Globus pallidus (tissue), 1 donor: ENCODE data around the gene EXOSC5.
"Not testable (repeated sequence)": the region's sequence is repeated elsewhere in the genome, so short reads cannot be mapped to it uniquely, and the experiment has no call there.

Experiments
- DNase-seq: peaks from one replicate; pipeline ENCODE4 v3.0.0-alpha.2; 2015; ENCODE audit warnings: low spot score

The EXOSC5 gene

DNA sequence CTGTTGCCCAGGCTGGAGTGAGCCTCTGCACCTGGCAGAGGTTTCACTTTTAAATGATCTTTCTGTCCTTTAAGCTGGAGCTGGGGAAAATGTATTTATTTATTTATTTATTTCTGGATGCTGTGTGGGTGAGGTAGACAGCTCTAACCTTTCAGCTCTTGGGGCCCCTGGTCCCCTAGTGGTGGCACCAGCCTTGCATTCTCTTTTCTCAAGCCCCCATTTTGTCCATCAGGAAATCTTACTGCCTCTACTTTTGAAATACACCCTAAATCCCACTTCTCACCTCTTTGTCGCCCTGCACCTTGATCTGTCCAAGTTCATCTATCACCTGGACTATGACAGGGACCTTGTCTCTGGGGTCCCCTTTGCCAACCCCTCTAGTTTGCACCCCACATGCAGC, 31.1 kb downstream of the EXOSC5 start:
- DNase-seq, result no peak

DNA sequence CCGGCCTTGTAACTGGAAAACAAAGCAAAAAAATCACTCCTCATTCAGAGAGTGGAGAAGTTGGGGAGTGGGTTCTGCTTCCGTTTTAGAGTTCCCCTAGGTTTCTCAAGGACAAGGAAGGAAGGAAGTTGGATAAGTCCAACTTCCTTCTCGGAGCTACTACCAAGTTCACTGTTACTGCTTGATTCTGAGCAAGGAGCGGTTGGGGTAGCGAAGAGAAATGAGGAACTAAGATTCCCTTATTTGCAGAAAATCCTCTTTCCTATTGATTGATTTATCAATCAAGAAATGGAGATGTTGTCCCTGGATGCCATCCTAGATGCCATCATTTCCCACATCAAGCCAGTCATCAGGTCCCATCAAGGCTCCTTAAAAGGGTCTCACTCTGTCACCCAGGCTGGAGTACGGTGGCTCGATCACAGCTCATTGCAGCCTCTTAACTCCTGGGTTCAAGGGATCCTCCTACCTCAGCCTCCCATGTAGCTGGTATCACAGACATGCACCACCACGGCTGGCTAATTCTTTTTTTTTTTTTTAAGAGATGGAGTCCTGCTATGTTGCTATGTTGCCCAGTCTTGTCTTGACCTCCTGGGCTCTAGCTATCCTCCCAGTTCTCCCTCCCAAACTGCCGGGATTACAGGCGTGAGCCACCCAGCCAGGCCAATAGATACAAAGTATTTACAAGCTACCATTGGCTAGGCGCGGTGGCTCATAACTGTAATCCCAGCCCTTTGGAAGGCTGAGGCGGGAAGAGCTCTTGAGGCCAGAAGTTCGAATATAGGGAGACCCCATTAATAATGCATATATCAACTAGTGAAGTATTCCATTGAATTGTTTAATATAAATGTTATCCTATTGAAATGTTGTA, 32.4 kb downstream of the EXOSC5 start:
- DNase-seq, result no peak

- DNase-seq, result peak; percentile 98
Observed at GRCh38 chr19:41363753-41364523, 33.2 kb downstream of the EXOSC5 start, which contains the start of gene B9D2. B9D2 (minus strand) TSS chr19:41364149; CDS start chr19:41363519, 630 bp downstream.

GRCh38 chr19:41363371-41363752, 33.8 kb downstream of the EXOSC5 start:
- DNase-seq, result no peak

DNA sequence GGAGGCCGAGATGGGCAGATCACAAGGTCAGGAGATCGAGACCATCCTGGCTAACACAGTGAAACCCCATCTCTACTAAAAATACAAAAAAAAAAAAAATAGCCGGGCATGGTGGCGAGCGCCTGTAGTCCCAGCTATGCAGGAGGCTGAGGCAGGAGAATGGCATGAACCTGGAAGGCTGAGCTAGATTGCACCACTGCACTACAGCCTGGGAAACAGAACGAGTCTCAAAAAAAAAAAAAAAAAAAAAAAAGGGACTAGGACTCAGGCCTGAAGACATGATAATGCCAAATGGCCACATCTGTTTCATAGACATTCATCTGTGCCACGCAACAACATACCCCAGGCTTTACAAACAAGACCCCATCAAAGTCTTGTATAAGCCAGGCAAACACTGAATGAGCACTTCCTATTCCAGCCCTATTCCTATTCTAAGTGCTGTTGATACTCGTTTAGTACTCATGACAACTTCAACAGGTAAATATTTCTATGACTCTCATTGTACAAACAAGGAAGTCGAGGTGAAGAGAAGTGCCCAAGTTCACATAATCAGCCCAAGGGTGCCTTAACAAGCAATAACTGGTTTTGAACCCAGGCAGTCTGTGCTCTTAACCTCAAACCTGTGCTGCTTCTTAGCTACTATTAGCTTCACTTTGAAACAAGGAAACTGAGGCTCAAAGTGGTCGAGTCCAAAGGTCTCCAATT, 34.9 kb downstream of the EXOSC5 start:
- DNase-seq, result no peak

GRCh38 chr19:41359741-41360140, 37.4 kb downstream of the EXOSC5 start:
- DNase-seq, result no peak

DNA sequence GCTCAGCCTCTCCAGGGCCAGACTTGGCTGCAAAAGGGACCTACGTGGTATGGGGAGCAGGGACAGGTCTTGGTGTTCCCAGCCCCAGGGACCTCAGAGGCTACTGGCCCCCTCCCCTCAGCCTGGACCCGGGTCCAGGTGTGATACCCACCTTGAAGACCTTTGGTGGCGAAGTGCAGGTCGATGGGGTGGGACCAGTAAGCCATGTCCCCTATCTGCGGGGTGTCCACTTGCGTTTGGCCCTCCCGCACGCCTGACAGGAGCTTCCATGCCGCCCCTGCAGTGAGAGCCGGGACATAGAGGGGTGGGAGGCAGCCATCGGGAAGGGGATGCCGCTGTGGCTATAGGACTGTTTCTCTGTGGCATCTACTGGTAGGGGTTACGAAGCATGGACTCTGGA, 39.4 kb downstream of the EXOSC5 start:
- no peak for DNase-seq

- DNase-seq, result no peak
Observed at GRCh38 chr19:41356984-41357739, 40.0 kb downstream of the EXOSC5 start.

GRCh38 chr19:41355802-41356201, 41.4 kb downstream of the EXOSC5 start:
- no peak for DNase-seq

DNA sequence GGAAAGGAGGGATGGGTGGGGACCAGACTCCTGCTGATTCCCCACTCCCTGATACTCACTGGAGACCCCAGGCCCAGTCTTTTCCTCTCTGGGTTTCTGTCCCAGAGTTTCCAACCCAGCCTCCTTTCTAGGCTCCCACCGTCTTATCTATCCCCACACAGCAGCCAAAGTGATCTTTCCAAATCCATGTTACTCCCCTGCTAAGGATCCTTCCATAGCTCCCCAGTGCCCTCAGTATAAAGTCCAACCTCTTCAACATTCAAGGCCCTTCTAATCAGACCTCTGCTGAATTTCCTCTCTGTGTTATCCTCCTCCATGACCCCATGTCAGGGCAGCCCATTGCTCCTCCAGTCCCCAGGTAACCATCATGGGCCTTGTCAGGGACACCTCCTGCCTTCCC, 42.1 kb downstream of the EXOSC5 start:
- DNase-seq, result no peak

DNA sequence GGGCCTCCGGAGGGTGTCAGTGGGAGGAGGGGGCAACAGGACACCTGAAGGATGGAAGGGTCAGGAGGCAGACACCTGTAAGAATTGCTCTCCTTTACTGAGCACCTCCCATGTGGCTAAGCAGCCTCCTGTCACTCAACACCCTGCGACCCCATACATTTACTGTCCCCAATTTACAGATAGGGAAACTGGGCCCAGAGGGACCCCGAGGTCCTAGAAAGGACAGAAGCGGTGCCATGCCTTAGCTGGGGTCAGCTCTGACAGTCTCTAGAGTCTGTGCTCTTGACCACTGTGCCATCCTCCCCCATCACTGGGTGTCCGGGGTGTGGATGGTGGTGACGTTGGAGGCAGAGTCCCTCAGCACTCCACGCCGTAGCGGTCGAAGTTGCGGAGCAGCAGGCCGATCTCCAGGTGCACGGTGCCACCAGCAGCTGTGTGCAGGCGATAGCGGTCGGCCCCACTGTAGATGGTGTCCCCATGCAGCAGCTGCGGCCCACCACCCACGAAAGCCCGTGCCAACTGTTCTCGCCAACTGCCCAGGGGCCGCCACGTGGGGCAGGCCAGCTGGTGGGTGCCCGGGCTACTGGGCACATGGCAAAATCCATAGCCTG, 42.7 kb downstream of the EXOSC5 start:
- DNase-seq, result no peak

GRCh38 chr19:41353466-41354342, 43.5 kb downstream of the EXOSC5 start, which contains the start of gene TGFB1:
TGFB1 (minus strand) TSS chr19:41353922; CDS start chr19:41353044, 878 bp downstream.
- DNase-seq, result peak; percentile 62

DNA sequence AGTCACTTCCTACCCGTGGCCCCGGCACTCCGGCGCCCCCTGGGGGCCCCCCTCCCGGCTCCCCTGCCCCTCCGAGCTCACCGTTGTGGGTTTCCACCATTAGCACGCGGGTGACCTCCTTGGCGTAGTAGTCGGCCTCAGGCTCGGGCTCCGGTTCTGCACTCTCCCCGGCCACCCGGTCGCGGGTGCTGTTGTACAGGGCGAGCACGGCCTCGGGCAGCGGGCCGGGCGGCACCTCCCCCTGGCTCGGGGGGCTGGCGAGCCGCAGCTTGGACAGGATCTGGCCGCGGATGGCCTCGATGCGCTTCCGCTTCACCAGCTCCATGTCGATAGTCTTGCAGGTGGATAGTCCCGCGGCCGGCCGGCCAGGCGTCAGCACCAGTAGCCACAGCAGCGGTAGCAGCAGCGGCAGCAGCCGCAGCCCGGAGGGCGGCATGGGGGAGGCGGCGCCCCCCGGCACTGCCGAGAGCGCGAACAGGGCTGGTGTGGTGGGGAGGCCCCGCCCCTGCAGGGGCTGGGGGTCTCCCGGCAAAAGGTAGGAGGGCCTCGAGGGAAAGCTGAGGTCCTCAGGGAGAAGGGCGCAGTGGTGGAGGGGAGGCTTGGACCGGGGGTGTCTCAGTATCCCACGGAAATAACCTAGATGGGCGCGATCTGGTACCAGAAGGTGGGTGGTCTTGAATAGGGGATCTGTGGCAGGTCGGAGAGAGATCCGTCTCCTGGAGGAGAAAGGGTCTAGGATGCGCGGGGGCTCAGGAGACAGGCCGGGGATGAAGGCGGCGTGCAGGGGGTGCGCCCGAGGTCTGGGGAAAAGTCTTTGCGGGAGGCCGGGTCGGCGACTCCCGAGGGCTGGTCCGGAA, 44.3 kb downstream of the EXOSC5 start:
- DNase-seq, result no peak

- no peak for DNase-seq
Observed at GRCh38 chr19:41352279-41352608, 44.9 kb downstream of the EXOSC5 start.

- no peak for DNase-seq
Observed at GRCh38 chr19:41351339-41352245, 45.6 kb downstream of the EXOSC5 start.

GRCh38 chr19:41350735-41351338, 46.3 kb downstream of the EXOSC5 start:
- DNase-seq, result no peak

- not testable (repeated sequence) for DNase-seq
Observed at GRCh38 chr19:41346916-41347315, 50.2 kb downstream of the EXOSC5 start.

GRCh38 chr19:41344162-41344561, 53.0 kb downstream of the EXOSC5 start:
- DNase-seq, result no peak
